ENCODE data around the gene SKIC8.

The SKIC8 gene

GRCh38 chr15:78234515-78235040 is 64.8 kb downstream of the SKIC8 start, which contains the start of gene ACSBG1:
TSS of gene ACSBG1 (minus strand) at chr15:78234565. CDS start at chr15:78234501, 64 bp downstream.
- no peak within 1 kb of the TSS for H3K4me3 ChIP-seq (ENCODE audit: control insufficient read depth, low read depth, low read length)
- DNase-seq (ENCODE audit: low read depth): no peak
- TF ChIP-seq, protein P1, sequence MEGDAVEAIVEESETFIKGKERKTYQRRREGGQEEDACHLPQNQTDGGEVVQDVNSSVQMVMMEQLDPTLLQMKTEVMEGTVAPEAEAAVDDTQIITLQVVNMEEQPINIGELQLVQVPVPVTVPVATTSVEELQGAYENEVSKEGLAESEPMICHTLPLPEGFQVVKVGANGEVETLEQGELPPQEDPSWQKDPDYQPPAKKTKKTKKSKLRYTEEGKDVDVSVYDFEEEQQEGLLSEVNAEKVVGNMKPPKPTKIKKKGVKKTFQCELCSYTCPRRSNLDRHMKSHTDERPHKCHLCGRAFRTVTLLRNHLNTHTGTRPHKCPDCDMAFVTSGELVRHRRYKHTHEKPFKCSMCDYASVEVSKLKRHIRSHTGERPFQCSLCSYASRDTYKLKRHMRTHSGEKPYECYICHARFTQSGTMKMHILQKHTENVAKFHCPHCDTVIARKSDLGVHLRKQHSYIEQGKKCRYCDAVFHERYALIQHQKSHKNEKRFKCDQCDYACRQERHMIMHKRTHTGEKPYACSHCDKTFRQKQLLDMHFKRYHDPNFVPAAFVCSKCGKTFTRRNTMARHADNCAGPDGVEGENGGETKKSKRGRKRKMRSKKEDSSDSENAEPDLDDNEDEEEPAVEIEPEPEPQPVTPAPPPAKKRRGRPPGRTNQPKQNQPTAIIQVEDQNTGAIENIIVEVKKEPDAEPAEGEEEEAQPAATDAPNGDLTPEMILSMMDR (IDR thresholded peaks at IDR 0.05; ENCODE audit: control insufficient read depth, insufficient read depth, low read depth, low read length, missing control alignments): no peak

- TF ChIP-seq, protein P1 (IDR thresholded peaks at IDR 0.05; ENCODE audit: control insufficient read depth, insufficient read depth, low read depth, low read length, missing control alignments): no peak
- no peak for DNase-seq (ENCODE audit: low read depth)
- no peak overlapping the region for H3K4me3 ChIP-seq (ENCODE audit: control insufficient read depth, low read depth, low read length)
Measured at GRCh38 chr15:78233496-78233895, 65.9 kb downstream of the SKIC8 start.

Measured in AG09309 (cell line).